ENCODE results near the gene POM121C.
"Not testable (repeated sequence)": the region's sequence is repeated elsewhere in the genome, so short reads cannot be mapped to it uniquely, and the experiment has no call there.

DNA sequence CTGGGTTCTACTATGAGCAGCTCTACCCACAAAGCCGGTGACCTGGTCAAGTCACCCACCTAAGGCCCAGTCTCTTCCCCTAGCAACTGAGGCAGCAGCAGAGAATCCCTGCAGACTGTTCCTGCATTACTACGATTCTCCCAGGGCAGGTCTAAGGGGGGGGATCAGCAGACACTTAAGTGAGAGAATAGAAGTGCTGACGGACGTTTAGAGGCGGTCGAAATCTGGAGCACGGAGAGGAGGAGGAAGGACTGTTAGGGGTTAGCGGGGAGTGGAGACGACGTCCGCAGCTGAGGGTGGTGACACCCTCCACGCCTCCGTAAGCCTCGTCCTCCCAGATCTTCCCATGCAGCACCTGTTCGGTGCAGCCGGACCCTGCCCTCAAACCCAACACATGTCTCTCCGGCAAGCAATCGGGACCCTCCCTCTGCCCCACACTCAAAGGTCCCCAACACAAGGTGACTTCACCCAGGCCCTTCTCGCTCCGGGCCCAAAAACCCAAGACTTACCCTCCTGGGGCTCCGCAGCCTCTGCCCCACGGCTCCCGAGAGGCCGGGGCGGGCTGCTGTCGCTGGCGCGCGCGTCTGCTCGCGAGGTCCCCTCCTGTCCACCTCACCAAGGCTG, 632 bp downstream of the POM121C start:
- TF ChIP-seq, protein P1, sequence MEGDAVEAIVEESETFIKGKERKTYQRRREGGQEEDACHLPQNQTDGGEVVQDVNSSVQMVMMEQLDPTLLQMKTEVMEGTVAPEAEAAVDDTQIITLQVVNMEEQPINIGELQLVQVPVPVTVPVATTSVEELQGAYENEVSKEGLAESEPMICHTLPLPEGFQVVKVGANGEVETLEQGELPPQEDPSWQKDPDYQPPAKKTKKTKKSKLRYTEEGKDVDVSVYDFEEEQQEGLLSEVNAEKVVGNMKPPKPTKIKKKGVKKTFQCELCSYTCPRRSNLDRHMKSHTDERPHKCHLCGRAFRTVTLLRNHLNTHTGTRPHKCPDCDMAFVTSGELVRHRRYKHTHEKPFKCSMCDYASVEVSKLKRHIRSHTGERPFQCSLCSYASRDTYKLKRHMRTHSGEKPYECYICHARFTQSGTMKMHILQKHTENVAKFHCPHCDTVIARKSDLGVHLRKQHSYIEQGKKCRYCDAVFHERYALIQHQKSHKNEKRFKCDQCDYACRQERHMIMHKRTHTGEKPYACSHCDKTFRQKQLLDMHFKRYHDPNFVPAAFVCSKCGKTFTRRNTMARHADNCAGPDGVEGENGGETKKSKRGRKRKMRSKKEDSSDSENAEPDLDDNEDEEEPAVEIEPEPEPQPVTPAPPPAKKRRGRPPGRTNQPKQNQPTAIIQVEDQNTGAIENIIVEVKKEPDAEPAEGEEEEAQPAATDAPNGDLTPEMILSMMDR (conservative IDR thresholded peaks at IDR 0.05), result not testable (repeated sequence)
- TF ChIP-seq ZFX (IDR thresholded peaks at IDR 0.05), result not testable (repeated sequence)
